Panc1 (cell line): ENCODE data around the gene DGLUCY.

ENCODE experiments used
- CTCF ChIP-seq: fragments of 450-650 bp; IDR thresholded peaks from 2 replicates; pipeline ENCODE4 v1.5.1; 2017; ENCODE audit warnings: mild to moderate bottlenecking
- POLR2AphosphoS5 ChIP-seq: IDR thresholded peaks from 2 replicates; pipeline ENCODE4 v1.6.1; 2012; ENCODE audit warnings: mild to moderate bottlenecking, low read depth, low read length, moderate library complexity
- REST ChIP-seq, 2 experiments: IDR thresholded peaks; 2 replicates each; pipeline ENCODE4 v1.6.1; 2011 to 2012; ENCODE audit warnings: low read depth in 2 of 2, control low read depth in 1 of 2, low read length in 1 of 2, mild to moderate bottlenecking in 1 of 2, moderate library complexity in 1 of 2; ENCODE audit not compliant: insufficient read depth in 1 of 2
- TCF7L2 ChIP-seq: IDR thresholded peaks from 2 replicates; pipeline ENCODE4 v1.6.1; 2011; ENCODE audit warnings: mild to moderate bottlenecking, low read depth, low read length, inconsistent platforms

GRCh38 chr14:91244501-91244901 is 130.6 kb downstream of the DGLUCY start, which contains the start of gene GPR68:
- no peak for TF ChIP-seq CTCF
- TF ChIP-seq TCF7L2: no peak
- no peak for TF ChIP-seq POLR2AphosphoS5
- TF ChIP-seq REST (IDR thresholded peaks at IDR 0.05; ENCODE audit: insufficient read depth in 1 of 2, low read depth in 2 of 2, low read length in 1 of 2): no peak
